Osteoblast (primary cell): Measurements from ENCODE around the gene PDPK1. TPM values are rescaled to one million over a fixed set of nuclear protein-coding genes. Genes with fewer than 3 reads are reported as not detected.

Experiments
- DNase-seq: peaks from one replicate; pipeline ENCODE4 v3.0.0; 2011; ENCODE audit warnings: low spot score, mixed read lengths; ENCODE audit not compliant: insufficient read length; ENCODE audit errors: missing footprints
- H2AFZ ChIP-seq: 2 replicates; pipeline ENCODE4 v1.6.0; 2011; ENCODE audit warnings: mild to moderate bottlenecking, low read length
- H3K27ac ChIP-seq: 2 replicates; pipeline ENCODE4 v1.5.1; 2011; ENCODE audit warnings: mild to moderate bottlenecking, low read depth, low read length, moderate library complexity
- H3K27me3 ChIP-seq: 2 replicates; pipeline ENCODE4 v1.6.0; 2012; ENCODE audit warnings: mild to moderate bottlenecking, control low read depth, inconsistent platforms, low read length, moderate library complexity; ENCODE audit not compliant: insufficient read depth
- H3K36me3 ChIP-seq: 2 replicates; pipeline ENCODE4 v1.5.1; 2011; ENCODE audit warnings: mild to moderate bottlenecking, low read length, control low read depth, moderate library complexity; ENCODE audit not compliant: insufficient read depth
- H3K4me1 ChIP-seq: 2 replicates; pipeline ENCODE4 v1.5.1; 2011; ENCODE audit warnings: mild to moderate bottlenecking, low read length, control low read depth, moderate library complexity; ENCODE audit not compliant: insufficient read depth
- H3K4me2 ChIP-seq: 2 replicates; pipeline ENCODE4 v1.6.0; 2011; ENCODE audit warnings: mild to moderate bottlenecking, low read length; ENCODE audit not compliant: insufficient read depth
- H3K4me3 ChIP-seq: fragments of 200-600 bp; sonication (generic); 3 replicates; pipeline ENCODE4 v1.5.1; 2012; ENCODE audit warnings: mild to moderate bottlenecking, low read length, inconsistent platforms; ENCODE audit not compliant: insufficient read depth
- H3K79me2 ChIP-seq: 2 replicates; pipeline ENCODE4 v1.6.0; 2012; ENCODE audit warnings: mild to moderate bottlenecking, low read length, control low read depth, inconsistent platforms; ENCODE audit not compliant: insufficient read depth
- H3K9me3 ChIP-seq: 2 replicates; pipeline ENCODE4 v1.5.1; 2011; ENCODE audit warnings: low read depth, low read length, control low read depth
- H4K20me1 ChIP-seq: 2 replicates; pipeline ENCODE4 v1.6.0; 2012; ENCODE audit warnings: mild to moderate bottlenecking, low read length, control low read depth; ENCODE audit not compliant: insufficient read depth
- CTCF ChIP-seq: IDR thresholded peaks from 2 replicates; pipeline ENCODE4 v1.5.1; 2011; ENCODE audit warnings: mild to moderate bottlenecking, low read depth, low read length, moderate library complexity; ENCODE audit errors: extremely low read depth
- total RNA-seq: library from RNA; depleted of rRNA; stranded (reverse); fragments of >200 nt; gene quantifications from 2 replicates; pipeline ENCODE4 v1.2.3, GENCODE V29; 2012

PDPK1 gene
- total RNA-seq, 1 donor, result 23.2 TPM

- no peaks in the 10 kb centered on the region for H3K9me3 ChIP-seq
- H3K36me3 ChIP-seq, result peaks cover 26% of the 10 kb centered on the region
- H3K4me2 ChIP-seq, result peak overlapping the region; percentile 99
- no peak for TF ChIP-seq CTCF
- H3K4me3 ChIP-seq, result no peak overlapping the region
- no peak overlapping the region for H2AFZ ChIP-seq
- peak overlapping the region; percentile 72 for H3K27ac ChIP-seq
- H4K20me1 ChIP-seq, result peaks cover 10% of the 10 kb centered on the region
- peaks cover 12% of the 10 kb centered on the region for H3K4me1 ChIP-seq
- H3K79me2 ChIP-seq, result peaks cover 22% of the 10 kb centered on the region
- DNase-seq, result peak; percentile 85
- H3K27me3 ChIP-seq, result no peaks in the 10 kb centered on the region
Observed at GRCh38 chr16:2530629-2531318, 7.0 kb upstream of the PDPK1 start.

GRCh38 chr16:2531371-2531695 lies 6.5 kb upstream of the PDPK1 start, which contains the start of gene CEMP1:
Gene CEMP1, minus strand, starts transcription at chr16:2531408. Its CDS starts 335 bp downstream, at chr16:2531073.
- no peak for TF ChIP-seq CTCF
- peak within 1 kb of the TSS; percentile 72 for H3K27ac ChIP-seq
- H3K4me3 ChIP-seq, result peak within 1 kb of the TSS; percentile 87
- peaks cover 16% of the 10 kb centered on the region for H3K79me2 ChIP-seq
- peak within 1 kb of the TSS; percentile 80 for H2AFZ ChIP-seq
- peak within 1 kb of the TSS; percentile 99 for H3K4me2 ChIP-seq
- H3K36me3 ChIP-seq, result peaks cover 24% of the 10 kb centered on the region
- peaks cover 12% of the 10 kb centered on the region for H3K4me1 ChIP-seq
- H3K9me3 ChIP-seq, result no peaks in the 10 kb centered on the region
- peaks cover 10% of the 10 kb centered on the region for H4K20me1 ChIP-seq
- DNase-seq, result peak; percentile 79
- no peaks in the 10 kb centered on the region for H3K27me3 ChIP-seq

- peaks cover 12% of the 10 kb centered on the region for H3K4me1 ChIP-seq
- H3K9me3 ChIP-seq, result no peaks in the 10 kb centered on the region
- H4K20me1 ChIP-seq, result peaks cover 10% of the 10 kb centered on the region
- H3K4me2 ChIP-seq, result peak overlapping the region; percentile 99
- peak overlapping the region; percentile 80 for H2AFZ ChIP-seq
- peak overlapping the region; percentile 87 for H3K4me3 ChIP-seq
- peaks cover 12% of the 10 kb centered on the region for H3K79me2 ChIP-seq
- peak overlapping the region; percentile 72 for H3K27ac ChIP-seq
- no peaks in the 10 kb centered on the region for H3K27me3 ChIP-seq
- DNase-seq, result peak; percentile 100
- TF ChIP-seq CTCF, result no peak
- H3K36me3 ChIP-seq, result peaks cover 22% of the 10 kb centered on the region
Observed at GRCh38 chr16:2531696-2532493, 5.9 kb upstream of the PDPK1 start.
